ENCODE data around the gene KRT3. TPM values are rescaled to one million over a fixed set of nuclear protein-coding genes. Genes with fewer than 3 reads are reported as not detected.

KRT3 gene
- total RNA-seq, 1 experiment from 2014 or later: not detected

DNA sequence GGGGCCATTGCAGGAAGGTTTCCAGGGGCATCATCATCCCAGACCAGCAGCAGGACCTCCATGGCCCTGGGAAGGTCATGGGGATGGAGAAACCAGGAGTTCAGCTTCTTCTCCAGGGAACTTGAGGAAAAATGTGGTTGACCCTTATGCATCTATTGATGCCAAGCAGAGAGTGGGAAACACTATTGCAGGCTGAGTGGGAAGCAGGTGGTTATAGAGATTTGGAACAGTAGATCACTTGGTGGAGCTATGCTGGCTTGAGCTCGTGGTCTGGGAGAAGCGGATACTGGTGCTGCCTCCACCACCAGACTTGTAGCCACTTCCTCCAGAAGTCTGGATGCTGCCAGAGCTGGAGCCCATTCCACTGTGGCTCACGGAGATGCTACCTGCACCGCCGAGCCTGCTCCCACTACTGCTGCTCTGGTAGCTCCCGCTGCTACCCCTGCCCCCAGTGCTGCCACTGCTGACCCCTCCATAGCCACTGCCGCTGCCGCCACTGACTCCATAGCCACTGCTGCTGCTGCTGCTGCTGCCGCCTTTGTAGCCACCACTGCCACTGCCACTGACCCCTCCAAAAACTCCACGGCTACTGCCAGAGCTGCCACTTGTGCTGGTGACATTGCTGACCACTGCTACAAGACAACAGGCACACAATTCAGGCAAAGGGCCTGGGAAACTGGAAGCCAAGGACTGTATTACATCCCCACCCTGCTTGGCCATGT lies 27.3 kb downstream of the KRT3 start:
- no peaks in the 10 kb centered on the region for H4K20me1 ChIP-seq (ENCODE audit: insufficient read depth)
- H3K27me3 ChIP-seq (ENCODE audit: insufficient read depth, low read length): peaks cover 15% of the 10 kb centered on the region; the same call in 1 of the 2 replicates
- TF ChIP-seq EZH2 (IDR thresholded peaks at IDR 0.05) (no peak), CEBPB (IDR thresholded peaks at IDR 0.05; ENCODE audit: low read depth) (no peak), SRF (IDR thresholded peaks at IDR 0.05; ENCODE audit: low read depth) (no peak), SP1 (IDR thresholded peaks at IDR 0.05; ENCODE audit: low read depth) (no peak), YY1 (IDR thresholded peaks at IDR 0.05; ENCODE audit: extremely low read depth, insufficient replicate concordance, low read depth, low read length) (no peak), EZH2phosphoT487 (IDR thresholded peaks at IDR 0.05; ENCODE audit: borderline replicate concordance) (no peak), RAD21 (IDR thresholded peaks at IDR 0.05; ENCODE audit: low read depth) (no peak), CBX3 (IDR thresholded peaks at IDR 0.05; ENCODE audit: low read depth) (no peak), EGR1 (IDR thresholded peaks at IDR 0.05; ENCODE audit: low read depth) (no peak), ZFX (IDR thresholded peaks at IDR 0.05) (no peak)
- TF ChIP-seq, protein P1, sequence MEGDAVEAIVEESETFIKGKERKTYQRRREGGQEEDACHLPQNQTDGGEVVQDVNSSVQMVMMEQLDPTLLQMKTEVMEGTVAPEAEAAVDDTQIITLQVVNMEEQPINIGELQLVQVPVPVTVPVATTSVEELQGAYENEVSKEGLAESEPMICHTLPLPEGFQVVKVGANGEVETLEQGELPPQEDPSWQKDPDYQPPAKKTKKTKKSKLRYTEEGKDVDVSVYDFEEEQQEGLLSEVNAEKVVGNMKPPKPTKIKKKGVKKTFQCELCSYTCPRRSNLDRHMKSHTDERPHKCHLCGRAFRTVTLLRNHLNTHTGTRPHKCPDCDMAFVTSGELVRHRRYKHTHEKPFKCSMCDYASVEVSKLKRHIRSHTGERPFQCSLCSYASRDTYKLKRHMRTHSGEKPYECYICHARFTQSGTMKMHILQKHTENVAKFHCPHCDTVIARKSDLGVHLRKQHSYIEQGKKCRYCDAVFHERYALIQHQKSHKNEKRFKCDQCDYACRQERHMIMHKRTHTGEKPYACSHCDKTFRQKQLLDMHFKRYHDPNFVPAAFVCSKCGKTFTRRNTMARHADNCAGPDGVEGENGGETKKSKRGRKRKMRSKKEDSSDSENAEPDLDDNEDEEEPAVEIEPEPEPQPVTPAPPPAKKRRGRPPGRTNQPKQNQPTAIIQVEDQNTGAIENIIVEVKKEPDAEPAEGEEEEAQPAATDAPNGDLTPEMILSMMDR (IDR thresholded peaks at IDR 0.05 in 2 of 3, conservative IDR thresholded peaks at IDR 0.05 in 1 of 3; ENCODE audit: borderline replicate concordance in 1 of 3, insufficient read depth in 1 of 3, low read depth in 2 of 3, low read length in 2 of 3): no peak
- TF ChIP-seq, protein P2, sequence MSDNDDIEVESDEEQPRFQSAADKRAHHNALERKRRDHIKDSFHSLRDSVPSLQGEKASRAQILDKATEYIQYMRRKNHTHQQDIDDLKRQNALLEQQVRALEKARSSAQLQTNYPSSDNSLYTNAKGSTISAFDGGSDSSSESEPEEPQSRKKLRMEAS (IDR thresholded peaks at IDR 0.05): no peak
- TF ChIP-seq, protein P3, sequence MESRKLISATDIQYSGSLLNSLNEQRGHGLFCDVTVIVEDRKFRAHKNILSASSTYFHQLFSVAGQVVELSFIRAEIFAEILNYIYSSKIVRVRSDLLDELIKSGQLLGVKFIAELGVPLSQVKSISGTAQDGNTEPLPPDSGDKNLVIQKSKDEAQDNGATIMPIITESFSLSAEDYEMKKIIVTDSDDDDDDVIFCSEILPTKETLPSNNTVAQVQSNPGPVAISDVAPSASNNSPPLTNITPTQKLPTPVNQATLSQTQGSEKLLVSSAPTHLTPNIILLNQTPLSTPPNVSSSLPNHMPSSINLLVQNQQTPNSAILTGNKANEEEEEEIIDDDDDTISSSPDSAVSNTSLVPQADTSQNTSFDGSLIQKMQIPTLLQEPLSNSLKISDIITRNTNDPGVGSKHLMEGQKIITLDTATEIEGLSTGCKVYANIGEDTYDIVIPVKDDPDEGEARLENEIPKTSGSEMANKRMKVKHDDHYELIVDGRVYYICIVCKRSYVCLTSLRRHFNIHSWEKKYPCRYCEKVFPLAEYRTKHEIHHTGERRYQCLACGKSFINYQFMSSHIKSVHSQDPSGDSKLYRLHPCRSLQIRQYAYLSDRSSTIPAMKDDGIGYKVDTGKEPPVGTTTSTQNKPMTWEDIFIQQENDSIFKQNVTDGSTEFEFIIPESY (IDR thresholded peaks at IDR 0.05; ENCODE audit: extremely low read depth, insufficient replicate concordance, low read length): no peak
- peaks cover 0 to 5% of the 10 kb centered on the region in 2 experiments; a peak in 1 of 4 replicates for H3K4me1 ChIP-seq (ENCODE audit: control insufficient read depth in 1 of 2, insufficient read depth in 2 of 2, low read length in 2 of 2)
- no peak overlapping the region for H3K9ac ChIP-seq (ENCODE audit: low read length)
- H3K9me2 ChIP-seq (ENCODE audit: insufficient read depth): no peaks in the 10 kb centered on the region
- intact Hi-C loops (cut with micrococcal nuclease): no loop called here
- CTCF ChIA-PET: no interaction called here
- DNase-seq (ENCODE audit: low read depth, low spot score) (no peak), ATAC-seq (no peak)
- H2AFZ ChIP-seq (ENCODE audit: low read depth, low read length, poor library complexity, severe bottlenecking): no peak overlapping the region
- POLR2A ChIA-PET: no interaction called here
- H3K27ac ChIP-seq (ENCODE audit: low read depth, low read length): no peak overlapping the region
- no peaks in the 10 kb centered on the region for H3K79me2 ChIP-seq (ENCODE audit: insufficient read depth, low read length)
- no TSS peak for BruUV-seq (replicated peaks)
- no peaks in the 10 kb centered on the region for H3K9me3 ChIP-seq (ENCODE audit: control insufficient read depth in 1 of 2, insufficient read depth in 1 of 2, low read depth in 1 of 2, low read length in 2 of 2)
- RAD21 ChIA-PET (ENCODE audit: low non-redundant PET in 1 of 2, low total read pairs in 2 of 2, uncharacterized antibody in 2 of 2, unreplicated experiment in 2 of 2): no interaction called here
- H3K4me2 ChIP-seq (ENCODE audit: low read length): no peak overlapping the region
- no peak overlapping the region for H3K4me3 ChIP-seq (replicated peaks in 1 of 2; ENCODE audit: low read depth in 1 of 2, low read length in 2 of 2)
- no peaks in the 10 kb centered on the region for H3K36me3 ChIP-seq (ENCODE audit: control insufficient read depth in 1 of 2, insufficient read depth in 2 of 2, low read length in 2 of 2)

Data from HCT116 (cell line).